Measurements from ENCODE around the gene SMIM44.
"Not testable (repeated sequence)": the region's sequence is repeated elsewhere in the genome, so short reads cannot be mapped to it uniquely, and the experiment has no call there.

The SMIM44 gene

GRCh38 chr19:3515891-3516422, 32.7 kb upstream of the SMIM44 start:
- DNase-seq (ENCODE audit: insufficient read length) (no peak), FAIRE-seq (no peak)

GRCh38 chr19:3514930-3515329, 31.7 kb upstream of the SMIM44 start:
- no peak for FAIRE-seq
- no peak for DNase-seq (ENCODE audit: insufficient read length)
- no peak for TF ChIP-seq TAF1 (IDR thresholded peaks at IDR 0.05; ENCODE audit: borderline replicate concordance, low read depth, low read length)
- no peak for TF ChIP-seq POLR2A (IDR thresholded peaks at IDR 0.05; ENCODE audit: low read depth, low read length)
- TF ChIP-seq POLR2AphosphoS5 (IDR thresholded peaks at IDR 0.05; ENCODE audit: low read depth, low read length): no peak

More at GRCh38 chr19:3515891-3516422, 32.7 kb upstream of the SMIM44 start:
- TF ChIP-seq POLR2A (IDR thresholded peaks at IDR 0.05; ENCODE audit: low read depth, low read length): no peak
- TF ChIP-seq POLR2AphosphoS5 (IDR thresholded peaks at IDR 0.05; ENCODE audit: low read depth, low read length): no peak
- no peak for TF ChIP-seq TAF1 (IDR thresholded peaks at IDR 0.05; ENCODE audit: borderline replicate concordance, low read depth, low read length)

DNA sequence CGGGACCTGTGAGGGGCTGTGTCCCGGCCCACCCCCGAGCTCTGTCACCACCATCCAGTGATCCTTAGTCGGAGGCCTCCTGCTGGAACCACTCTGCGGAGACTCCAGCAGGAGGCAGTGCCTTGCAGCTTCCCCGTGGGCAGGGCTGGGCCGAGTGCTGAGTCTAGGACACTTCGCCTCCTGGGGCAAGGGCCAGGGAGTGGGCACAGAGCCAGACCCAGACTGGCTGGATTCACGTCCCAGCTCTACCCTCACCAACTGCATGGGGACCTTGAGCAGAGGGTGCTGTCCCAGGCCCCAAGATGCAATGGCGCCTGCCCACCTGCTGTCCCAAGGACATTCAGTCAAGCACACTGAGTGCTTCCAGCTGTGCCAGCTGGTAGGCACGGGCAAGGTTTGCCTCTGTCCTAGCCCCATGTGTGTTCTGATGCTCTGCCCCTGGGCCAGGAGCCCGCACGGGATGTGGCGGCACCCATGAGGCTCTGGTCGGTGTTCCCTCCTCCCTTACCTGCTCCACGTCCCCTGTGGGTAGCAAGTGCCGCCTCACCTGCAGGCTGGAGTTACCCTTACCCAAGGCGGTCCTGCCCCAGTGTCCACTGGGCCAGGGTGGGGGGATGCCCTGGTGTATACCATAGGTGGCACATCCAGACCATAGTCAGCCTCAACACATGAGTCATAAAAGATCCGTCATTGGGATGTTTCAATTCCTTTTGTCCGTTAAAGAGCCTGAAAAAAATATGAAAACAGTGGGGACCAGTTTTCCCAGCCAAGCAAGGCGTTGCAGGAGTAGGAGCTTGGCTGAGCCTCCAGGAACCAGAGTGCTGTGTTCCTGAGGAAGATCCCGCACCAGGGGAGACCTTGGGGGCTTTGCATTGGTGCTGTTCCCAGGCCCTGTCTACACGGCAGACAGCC, 30.2 kb upstream of the SMIM44 start:
- no peak for FAIRE-seq
- TF ChIP-seq POLR2AphosphoS5 (IDR thresholded peaks at IDR 0.05; ENCODE audit: low read depth, low read length) (no peak), TAF1 (IDR thresholded peaks at IDR 0.05; ENCODE audit: borderline replicate concordance, low read depth, low read length) (no peak), POLR2A (IDR thresholded peaks at IDR 0.05; ENCODE audit: low read depth, low read length) (no peak)

GRCh38 chr19:3512562-3513228, 29.5 kb upstream of the SMIM44 start:
- DNase-seq (ENCODE audit: insufficient read length) (no peak), FAIRE-seq (no peak)
- TF ChIP-seq POLR2A (IDR thresholded peaks at IDR 0.05; ENCODE audit: low read depth, low read length): no peak

More for the DNA sequence above, 30.2 kb upstream of the SMIM44 start:
- DNase-seq (ENCODE audit: insufficient read length): no peak

DNA sequence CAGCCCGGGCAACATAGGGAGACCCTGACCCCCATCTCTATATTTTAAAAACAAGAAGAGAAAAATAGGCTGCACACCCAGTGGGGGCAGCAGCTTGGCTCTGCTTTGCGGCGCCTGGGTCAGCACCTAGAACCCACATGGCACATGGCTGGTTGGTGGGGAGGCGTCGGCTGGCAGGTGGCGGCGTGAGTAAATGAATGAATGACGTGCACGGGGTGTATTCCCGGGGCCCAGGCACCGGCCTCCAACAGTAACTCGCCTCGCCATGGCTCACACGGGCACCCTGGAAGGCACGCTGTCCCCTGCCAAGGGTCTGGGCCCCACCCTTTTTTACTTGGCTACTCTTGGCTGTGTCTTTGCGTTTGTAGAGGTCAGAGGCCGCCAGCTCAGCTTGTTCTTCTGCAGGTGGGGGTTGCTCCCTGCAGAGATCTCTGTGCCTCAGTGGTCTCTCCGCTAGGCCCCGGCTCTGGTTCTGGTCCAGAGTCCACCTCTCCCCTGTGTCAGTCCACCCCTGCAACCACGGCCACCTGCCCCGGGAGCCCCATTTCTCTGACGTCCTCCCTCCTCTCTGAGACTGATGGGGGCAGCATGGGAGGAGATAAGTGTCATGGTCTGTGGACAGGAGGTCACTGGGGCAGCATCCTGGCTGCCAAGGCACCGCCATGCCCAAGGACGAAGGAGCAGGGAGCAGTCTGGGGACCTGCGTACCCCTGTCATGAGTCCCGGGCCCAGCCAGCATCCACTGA, 28.4 kb upstream of the SMIM44 start:
- TF ChIP-seq POLR2A (IDR thresholded peaks at IDR 0.05; ENCODE audit: low read depth, low read length) (no peak), POLR2AphosphoS5 (IDR thresholded peaks at IDR 0.05; ENCODE audit: low read depth, low read length) (no peak), TAF1 (IDR thresholded peaks at IDR 0.05; ENCODE audit: borderline replicate concordance, low read depth, low read length) (no peak)
- no peak for FAIRE-seq
- no peak for DNase-seq (ENCODE audit: insufficient read length)

DNA sequence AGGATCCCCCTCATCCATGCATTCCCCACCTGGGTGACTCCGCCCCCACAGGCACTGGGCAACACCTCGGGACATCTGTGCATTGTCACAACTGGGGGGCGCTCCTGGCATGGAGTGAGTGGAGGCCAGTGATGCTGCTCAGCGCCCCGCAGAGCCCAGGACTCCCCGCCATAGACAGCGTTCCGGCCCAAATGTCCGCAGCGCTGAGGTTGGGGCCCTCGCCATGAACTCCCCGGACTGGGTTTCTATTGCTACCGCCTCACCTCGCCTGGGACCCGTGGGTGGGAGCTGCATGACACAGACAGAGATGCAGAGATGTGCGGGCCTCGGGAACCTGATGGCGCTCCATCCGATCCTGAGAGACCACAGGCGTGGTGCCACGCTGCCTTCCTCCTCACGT, 27.5 kb upstream of the SMIM44 start:
- TF ChIP-seq POLR2A (IDR thresholded peaks at IDR 0.05; ENCODE audit: low read depth, low read length) (no peak), TAF1 (IDR thresholded peaks at IDR 0.05; ENCODE audit: borderline replicate concordance, low read depth, low read length) (no peak), POLR2AphosphoS5 (IDR thresholded peaks at IDR 0.05; ENCODE audit: low read depth, low read length) (no peak)
- DNase-seq (ENCODE audit: insufficient read length): no peak
- FAIRE-seq: no peak

GRCh38 chr19:3509566-3509989, 26.3 kb upstream of the SMIM44 start:
- DNase-seq (ENCODE audit: insufficient read length) (no peak), FAIRE-seq (no peak)

DNA sequence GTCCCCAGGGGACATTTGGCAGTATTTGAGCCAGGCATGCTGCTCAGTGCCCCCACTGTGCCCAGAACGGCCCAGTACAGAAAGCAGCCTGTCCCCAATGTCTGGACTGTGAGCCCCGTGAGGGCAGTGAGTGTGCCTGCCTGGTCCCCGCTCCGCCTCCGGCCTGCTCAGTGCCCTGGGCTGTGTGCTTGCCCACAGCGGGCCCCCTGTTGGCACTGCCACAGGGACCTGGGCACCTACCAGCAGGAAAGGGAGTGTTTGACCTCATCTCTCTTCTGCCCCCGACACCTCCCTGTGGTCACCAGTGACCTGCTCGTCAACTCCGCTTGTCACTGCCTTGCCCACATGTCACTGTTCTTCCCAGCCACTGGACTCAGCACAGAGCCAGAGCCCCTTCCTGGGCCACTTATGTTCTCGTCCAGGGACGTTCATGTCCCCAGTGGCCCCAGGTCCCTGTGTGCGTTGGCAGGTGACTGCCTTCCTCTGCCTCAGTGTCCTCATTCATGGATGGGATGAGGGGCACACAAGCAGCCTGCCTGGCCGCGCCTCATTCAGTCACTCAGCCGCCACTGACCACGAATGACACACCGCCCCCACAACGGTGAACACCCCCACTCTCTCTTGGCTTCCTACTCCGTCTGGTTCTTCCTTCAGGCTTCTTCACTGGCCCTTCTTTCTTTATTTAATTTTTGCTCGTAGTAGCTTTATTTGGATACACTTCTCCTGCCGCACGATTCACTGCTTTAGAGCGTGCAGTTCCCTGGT, 25.7 kb upstream of the SMIM44 start:
- no peak for TF ChIP-seq TAF1 (IDR thresholded peaks at IDR 0.05; ENCODE audit: borderline replicate concordance, low read depth, low read length)
- DNase-seq (ENCODE audit: insufficient read length) (no peak), FAIRE-seq (no peak)

More at GRCh38 chr19:3509566-3509989, 26.3 kb upstream of the SMIM44 start:
- TF ChIP-seq POLR2AphosphoS5 (IDR thresholded peaks at IDR 0.05; ENCODE audit: low read depth, low read length) (no peak), TAF1 (IDR thresholded peaks at IDR 0.05; ENCODE audit: borderline replicate concordance, low read depth, low read length) (no peak), POLR2A (IDR thresholded peaks at IDR 0.05; ENCODE audit: low read depth, low read length) (no peak)

- not testable (repeated sequence) for FAIRE-seq; DNase-seq (ENCODE audit: insufficient read length)
These were observed 24.9 kb upstream of the SMIM44 start for GRCh38 chr19:3508121-3508661.

DNA sequence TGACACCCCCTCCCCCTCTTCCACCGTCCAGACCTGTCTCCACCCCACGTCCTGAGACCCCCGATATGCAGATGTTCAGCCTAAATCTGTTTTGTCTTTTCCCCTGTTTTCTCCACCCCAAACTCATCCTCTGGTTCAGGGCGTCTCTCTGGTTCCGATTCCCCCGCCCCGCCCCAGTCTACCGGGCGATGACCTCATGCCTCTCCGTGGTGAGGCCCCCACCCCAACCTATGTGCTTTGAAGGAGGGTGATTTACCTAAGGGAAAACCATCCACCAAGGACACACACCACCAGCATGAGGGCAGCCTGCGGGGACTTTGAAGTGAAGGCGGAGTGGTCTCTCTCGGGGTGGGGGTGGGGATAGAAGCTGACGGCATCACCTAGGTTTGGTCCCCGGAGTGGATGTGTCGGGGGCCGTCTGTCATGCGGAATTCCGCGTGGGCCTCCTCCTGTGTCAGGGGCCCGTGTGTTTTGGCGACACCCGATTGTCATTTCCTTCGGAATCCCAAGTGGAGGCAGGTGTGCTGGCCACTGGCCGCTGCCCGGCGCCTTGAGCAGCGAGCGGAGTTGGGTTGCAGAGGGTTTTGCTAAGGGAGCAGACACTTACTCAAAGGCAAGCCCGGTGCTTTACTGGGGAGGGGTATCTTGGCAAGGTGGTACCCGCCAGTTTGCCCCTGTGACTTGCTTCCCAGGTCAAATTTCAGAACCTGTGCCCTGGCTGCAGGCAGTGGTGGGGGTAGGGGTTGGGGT, 24.3 kb upstream of the SMIM44 start:
- FAIRE-seq (no peak), DNase-seq (ENCODE audit: insufficient read length) (no peak)
- no peak for TF ChIP-seq POLR2AphosphoS5 (IDR thresholded peaks at IDR 0.05; ENCODE audit: low read depth, low read length)
- no peak for TF ChIP-seq TAF1 (IDR thresholded peaks at IDR 0.05; ENCODE audit: borderline replicate concordance, low read depth, low read length)
- no peak for TF ChIP-seq POLR2A (IDR thresholded peaks at IDR 0.05; ENCODE audit: low read depth, low read length)
